T1000 (cell line): Measurements from ENCODE around the gene CD164.
"Not testable (repeated sequence)": the region's sequence is repeated elsewhere in the genome, so short reads cannot be mapped to it uniquely, and the experiment has no call there.

Experiments
- DNase-seq: peaks from one replicate; lab custom pipeline; 2025; ENCODE audit warnings: mixed read lengths; lab: John Stamatoyannopoulos, UW

Gene CD164

GRCh38 chr6:109342911-109343310 lies 39.4 kb downstream of the CD164 start:
- DNase-seq = no peak

- no peak for DNase-seq
Measured at GRCh38 chr6:109342506-109342905, 39.8 kb downstream of the CD164 start.

- no peak for DNase-seq
Measured at GRCh38 chr6:109340811-109341210, 41.5 kb downstream of the CD164 start.

GRCh38 chr6:109339906-109340678 lies 42.2 kb downstream of the CD164 start:
- no peak for DNase-seq

- no peak for DNase-seq
Measured at GRCh38 chr6:109336221-109336961, 45.9 kb downstream of the CD164 start.

GRCh38 chr6:109333870-109334269 lies 48.4 kb downstream of the CD164 start:
- DNase-seq = not testable (repeated sequence)

GRCh38 chr6:109332748-109333147 lies 49.5 kb downstream of the CD164 start:
- no peak for DNase-seq

- DNase-seq = no peak
Measured at GRCh38 chr6:109331081-109331480, 51.2 kb downstream of the CD164 start.

GRCh38 chr6:109330263-109330662 lies 52.0 kb downstream of the CD164 start:
- DNase-seq = no peak

- DNase-seq = no peak
Measured at GRCh38 chr6:109328629-109329028, 53.6 kb downstream of the CD164 start.

- DNase-seq = no peak
Measured at GRCh38 chr6:109327959-109328358, 54.3 kb downstream of the CD164 start.

- no peak for DNase-seq
Measured at GRCh38 chr6:109327491-109327890, 54.8 kb downstream of the CD164 start.

- DNase-seq = no peak
Measured at GRCh38 chr6:109326351-109326750, 55.9 kb downstream of the CD164 start.

GRCh38 chr6:109325400-109325801 lies 56.9 kb downstream of the CD164 start:
- DNase-seq = no peak

- no peak for DNase-seq
Measured at GRCh38 chr6:109323241-109323640, 59.0 kb downstream of the CD164 start.

- no peak for DNase-seq
Measured at GRCh38 chr6:109322825-109323224, 59.4 kb downstream of the CD164 start.

GRCh38 chr6:109321752-109322151 lies 60.5 kb downstream of the CD164 start:
- DNase-seq = no peak

- DNase-seq = no peak
Measured at GRCh38 chr6:109320072-109320471, 62.2 kb downstream of the CD164 start.

GRCh38 chr6:109318328-109318876 lies 63.9 kb downstream of the CD164 start:
- DNase-seq = no peak

- DNase-seq = no peak
Measured at GRCh38 chr6:109316909-109317308, 65.4 kb downstream of the CD164 start.
